Mononuclear cell (primary cell): ENCODE data around the gene SEMA3B. TPM values are rescaled to one million over a fixed set of nuclear protein-coding genes. Genes with fewer than 3 reads are reported as not detected.

ENCODE experiments used
- H3K27me3 ChIP-seq: 2 replicates; pipeline ENCODE4 v1.6.0; 2011; ENCODE audit warnings: low read length, control low read depth; ENCODE audit not compliant: insufficient read depth
- H3K4me1 ChIP-seq: 2 replicates; pipeline ENCODE4 v1.5.1; 2011; ENCODE audit warnings: mild to moderate bottlenecking, low read length, control low read depth; ENCODE audit not compliant: insufficient read depth
- H3K4me3 ChIP-seq: 2 replicates; pipeline ENCODE4 v1.5.1; 2011; ENCODE audit warnings: mild to moderate bottlenecking, low read length, moderate library complexity
- H3K9me3 ChIP-seq: 2 replicates; pipeline ENCODE4 v1.5.1; 2011; ENCODE audit warnings: low read depth, mild to moderate bottlenecking, control low read depth, low read length
- total RNA-seq: library from RNA; depleted of rRNA; stranded (reverse); fragments of >200 nt; gene quantifications from one replicate; pipeline ENCODE4 v1.2.3, GENCODE V29; 2012

SEMA3B gene
- total RNA-seq, 1 donor, result 0.42 TPM

DNA sequence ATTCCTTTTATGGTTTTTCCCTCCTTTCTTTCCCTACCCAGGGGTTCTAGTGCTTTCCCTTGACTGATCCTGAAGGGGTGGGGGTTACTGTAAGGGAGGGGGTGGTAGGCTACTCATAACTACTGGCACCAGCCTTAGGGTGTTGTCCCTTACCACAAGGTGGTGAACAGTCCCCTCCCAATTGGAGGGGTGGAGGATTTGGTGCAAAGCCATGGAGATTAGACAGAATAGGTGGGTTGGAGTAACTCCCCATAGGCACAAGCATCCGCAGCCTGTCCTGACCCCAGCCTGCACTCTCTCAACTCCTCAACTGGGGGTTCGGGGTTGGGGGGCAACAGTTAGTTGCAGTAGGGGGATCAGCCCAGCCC lies 56.1 kb downstream of the SEMA3B start:
- no peak overlapping the region for H3K4me3 ChIP-seq
- no peaks in the 10 kb centered on the region for H3K27me3 ChIP-seq
- H3K4me1 ChIP-seq, result peaks cover 78% of the 10 kb centered on the region
- no peaks in the 10 kb centered on the region for H3K9me3 ChIP-seq

DNA sequence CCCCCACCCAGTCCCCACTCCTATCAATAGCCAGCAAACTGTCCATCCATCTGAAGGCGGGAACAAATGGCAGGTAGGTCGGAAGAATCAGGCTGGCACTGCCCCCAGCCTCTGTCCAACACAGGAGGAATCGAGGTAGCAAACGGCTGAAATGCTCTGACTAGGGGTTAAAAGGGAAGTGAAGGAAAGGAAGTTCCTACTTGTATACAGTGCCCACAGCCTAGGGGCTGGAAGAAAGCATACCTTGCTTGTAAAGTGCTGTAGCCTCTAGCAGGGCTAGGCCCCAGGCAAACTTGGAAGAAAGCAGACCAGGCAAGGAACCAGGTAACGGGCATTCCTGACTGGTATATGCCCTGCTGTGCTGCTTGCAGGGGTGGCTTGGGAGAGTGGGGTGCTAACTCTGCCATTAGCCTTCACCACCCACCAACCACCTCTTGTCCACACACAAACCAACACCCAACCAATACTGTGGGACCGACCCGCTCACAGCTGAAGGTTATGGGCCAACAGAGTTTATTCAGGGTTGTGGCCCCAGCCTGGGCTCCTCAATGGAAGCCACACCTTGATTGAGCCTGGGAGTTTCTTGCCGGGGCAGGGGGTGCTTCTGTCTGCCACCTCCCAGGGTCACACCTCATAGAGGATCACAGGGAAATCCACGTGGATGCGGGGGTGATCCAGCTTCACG lies 56.7 kb downstream of the SEMA3B start:
- Histone ChIP-seq H3K27me3 (no peaks in the 10 kb centered on the region), H3K4me3 (no peak overlapping the region), H3K9me3 (no peaks in the 10 kb centered on the region), H3K4me1 (peaks cover 72% of the 10 kb centered on the region)

DNA sequence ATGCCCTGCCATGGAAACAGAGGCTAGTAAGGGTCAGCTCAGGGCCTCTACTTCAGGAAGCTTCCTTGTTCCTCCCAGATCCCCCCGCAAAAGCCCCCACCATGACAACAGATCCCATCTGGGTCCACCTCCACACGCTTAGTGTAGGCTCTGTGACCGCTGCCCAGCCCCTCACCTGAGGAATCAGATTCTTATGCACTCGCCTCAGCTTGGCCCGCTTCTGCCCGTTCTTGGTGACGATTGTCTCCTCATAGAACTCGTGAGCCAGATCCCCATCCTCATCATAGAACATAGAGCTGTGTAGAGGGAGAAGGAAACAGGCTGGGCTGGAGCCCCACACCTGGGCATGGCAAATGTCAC lies 57.2 kb downstream of the SEMA3B start:
- Histone ChIP-seq H3K27me3 (no peaks in the 10 kb centered on the region), H3K9me3 (no peaks in the 10 kb centered on the region), H3K4me1 (peaks cover 69% of the 10 kb centered on the region), H3K4me3 (no peak overlapping the region)

DNA sequence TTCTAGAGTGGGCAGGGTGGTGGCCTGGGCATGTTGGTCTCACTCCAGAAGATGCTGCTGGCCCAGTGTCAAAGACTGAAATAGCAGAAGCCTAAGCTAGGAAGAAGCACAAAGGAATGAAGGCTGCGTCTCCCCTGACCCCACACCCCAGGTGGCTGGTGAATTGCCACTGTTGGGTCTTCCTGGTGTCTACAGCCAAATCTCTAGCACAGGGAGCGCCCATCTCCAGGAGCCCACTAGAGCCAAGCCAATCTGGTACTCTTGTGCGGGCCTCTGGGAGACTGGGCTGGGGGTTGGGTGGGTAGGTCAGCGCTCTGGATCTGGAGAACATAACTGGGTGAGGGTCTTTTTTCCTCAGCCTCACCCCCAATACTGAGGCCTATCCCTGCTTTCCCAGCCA lies 58.2 kb downstream of the SEMA3B start:
- Histone ChIP-seq H3K4me3 (peak overlapping the region; percentile 78), H3K9me3 (no peaks in the 10 kb centered on the region)

More for the DNA sequence above, 58.2 kb downstream of the SEMA3B start:
- Histone ChIP-seq H3K27me3 (no peaks in the 10 kb centered on the region), H3K4me1 (peaks cover 64% of the 10 kb centered on the region)

Other genes starting within 250 kb of the SEMA3B start
- gene RBM5, start 180.2 kb upstream of the SEMA3B start, total RNA-seq, result 375 TPM
- 0.42 TPM for gene SEMA3F, start 113.8 kb upstream of the SEMA3B start, total RNA-seq
- gene GNAT1, start 77.5 kb upstream of the SEMA3B start, total RNA-seq, result not detected
- gene SLC38A3, start 63.9 kb upstream of the SEMA3B start, total RNA-seq, result not detected
- 243 TPM for gene GNAI2, start 32.9 kb upstream of the SEMA3B start, total RNA-seq
- gene LSMEM2, start 9.9 kb downstream of the SEMA3B start, total RNA-seq, result not detected
- 19.0 TPM for gene IFRD2, start 23.3 kb downstream of the SEMA3B start, total RNA-seq
- 2.0 TPM for gene HYAL3, start 30.3 kb downstream of the SEMA3B start, total RNA-seq
- gene NAA80, start 30.3 kb downstream of the SEMA3B start, total RNA-seq, result 11.2 TPM
- gene HYAL1, start 34.4 kb downstream of the SEMA3B start, total RNA-seq, result not detected
- 4.2 TPM for gene HYAL2, start 53.6 kb downstream of the SEMA3B start, total RNA-seq
- gene TUSC2, start 59.1 kb downstream of the SEMA3B start, total RNA-seq, result 15.3 TPM
- 44.8 TPM for gene RASSF1, start 71.7 kb downstream of the SEMA3B start, total RNA-seq
- 0.10 TPM for gene ZMYND10, start 76.6 kb downstream of the SEMA3B start, total RNA-seq
- 11.1 TPM for gene NPRL2, start 81.6 kb downstream of the SEMA3B start, total RNA-seq
- gene CYB561D2, start 81.7 kb downstream of the SEMA3B start, total RNA-seq, result 10.8 TPM
- 20.3 TPM for gene TMEM115, start 90.4 kb downstream of the SEMA3B start, total RNA-seq
- gene CACNA2D2, start 234.5 kb downstream of the SEMA3B start, total RNA-seq, result 1.5 TPM